Upper lobe of right lung (tissue), 1 donor: ENCODE data around the gene HSD17B3. TPM values are rescaled to one million over a fixed set of nuclear protein-coding genes. Genes with fewer than 3 reads are reported as not detected.

ENCODE experiments used
- ATAC-seq: fragments of 200-7000 bp; cut with Tn5 transposase; one replicate; pipeline ENCODE4 v1.9.1; 2020; ENCODE audit warnings: mild to moderate bottlenecking, moderate library complexity
- DNase-seq: peaks from one replicate; pipeline ENCODE4 v3.0.0-alpha.2; 2020
- H3K27ac ChIP-seq: fragments of 200-600 bp; one replicate; pipeline ENCODE4 v1.8.0; 2022
- H3K27me3 ChIP-seq: fragments of 200-600 bp; one replicate; pipeline ENCODE4 v1.8.0; 2022; ENCODE audit warnings: mild to moderate bottlenecking
- H3K36me3 ChIP-seq: fragments of 200-600 bp; one replicate; pipeline ENCODE4 v1.8.0; 2022
- H3K4me1 ChIP-seq: fragments of 200-600 bp; one replicate; pipeline ENCODE4 v1.8.0; 2022
- H3K4me3 ChIP-seq: fragments of 200-600 bp; one replicate; pipeline ENCODE4 v1.8.0; 2022; ENCODE audit warnings: mild to moderate bottlenecking
- H3K9me3 ChIP-seq: fragments of 200-600 bp; one replicate; pipeline ENCODE4 v1.8.0; 2022
- CTCF ChIP-seq: fragments of 200-600 bp; IDR thresholded peaks from one replicate; pipeline ENCODE4 v1.8.0; 2022; ENCODE audit warnings: antibody characterized with exemption
- intact Hi-C: fragments of 100-400 bp; cut with DNase I; formaldehyde crosslinking; loops from one replicate; pipeline ENCODE4 v1.11.0; 2022
- total RNA-seq: library from RNA; stranded (reverse); fragmentation: NEBNext Ultra II Directional; extraction: Animal tissue kit (Norgen Biotek cat#: 25700); gene quantifications from one replicate; pipeline ENCODE4 v1.2.1, GENCODE V29; 2021
- donor health status: DM: no; HTN: yes; CAD: no; lungs with severe emphysema.

Gene HSD17B3
- total RNA-seq, 1 donor from 2014 or later, result 0.81 TPM

DNA sequence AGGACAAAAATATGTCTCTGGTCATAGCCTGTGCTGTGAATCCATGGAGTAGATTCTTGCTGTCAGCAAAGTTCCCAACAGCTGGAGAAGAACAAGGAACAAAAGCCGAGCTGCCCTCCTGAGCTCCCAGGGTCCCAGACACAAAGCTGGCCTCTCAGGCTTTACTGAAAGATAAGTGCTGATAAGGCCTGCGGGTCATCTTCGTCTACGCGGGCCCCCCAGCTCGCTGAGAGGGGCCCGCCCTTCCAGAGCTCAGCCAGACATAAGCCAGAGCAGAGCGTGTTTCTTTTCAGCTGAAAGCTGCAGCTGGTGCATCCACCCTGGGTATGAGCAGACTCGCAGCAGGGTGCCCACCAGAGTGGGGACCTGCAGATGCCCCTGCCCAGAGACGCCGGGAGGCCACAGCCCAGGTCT is 84.7 kb downstream of the HSD17B3 start:
- no peak for TF ChIP-seq CTCF
- no peaks in the 10 kb centered on the region for H3K9me3 ChIP-seq
- no peak overlapping the region for H3K4me3 ChIP-seq
- H3K4me1 ChIP-seq, result peaks cover 21% of the 10 kb centered on the region
- ATAC-seq (no peak), DNase-seq (no peak)
- H3K27me3 ChIP-seq, result peaks cover 6% of the 10 kb centered on the region
- H3K36me3 ChIP-seq, result no peaks in the 10 kb centered on the region
- H3K27ac ChIP-seq, result peak overlapping the region; percentile 49
- intact Hi-C loops, result no loop called here

DNA sequence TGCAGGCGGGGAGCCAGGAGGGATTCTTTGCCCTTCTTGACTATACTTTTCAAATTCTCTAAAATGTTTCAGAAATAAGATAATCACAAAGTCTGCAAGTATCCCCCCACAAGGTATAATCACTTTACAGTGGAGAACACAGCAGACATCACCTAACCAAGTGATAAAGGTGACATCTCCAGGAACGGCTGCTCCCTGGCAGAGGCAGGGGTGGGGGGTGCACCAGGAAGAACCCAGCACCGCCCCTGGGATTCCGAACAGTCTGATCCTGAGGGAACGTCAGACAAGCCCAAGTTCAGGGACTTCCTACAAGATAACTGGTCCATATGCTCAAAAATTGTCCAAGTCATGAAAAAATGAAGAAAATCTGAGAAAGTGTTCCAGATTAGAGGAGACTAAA is 85.4 kb downstream of the HSD17B3 start:
- Histone ChIP-seq H3K27ac (no peak overlapping the region), H3K36me3 (no peaks in the 10 kb centered on the region), H3K4me3 (no peak overlapping the region), H3K27me3 (peaks cover 5% of the 10 kb centered on the region), H3K9me3 (no peaks in the 10 kb centered on the region), H3K4me1 (peaks cover 21% of the 10 kb centered on the region)
- intact Hi-C loops, result no loop called here
- no peak for DNase-seq
- no peak for ATAC-seq
- TF ChIP-seq CTCF, result no peak

DNA sequence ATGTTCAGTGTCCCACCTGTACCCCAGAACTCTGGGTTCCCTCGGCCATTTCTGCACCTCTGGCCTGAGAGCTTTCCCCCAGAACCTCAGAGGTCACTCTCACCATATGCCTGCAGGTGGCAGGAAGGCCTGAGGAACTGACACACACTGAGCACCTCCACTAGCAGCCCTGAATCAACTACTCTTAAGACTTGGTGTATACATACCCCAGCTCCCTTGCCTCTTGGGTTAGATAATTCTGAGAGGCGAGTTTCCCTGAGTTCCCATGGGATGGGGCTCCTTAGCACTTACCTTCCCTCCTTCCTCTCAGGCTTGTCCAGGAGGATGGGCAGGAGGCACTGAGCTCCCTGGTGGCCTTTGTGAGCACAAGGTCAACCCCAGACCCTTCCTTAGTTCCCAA is 86.1 kb downstream of the HSD17B3 start:
- Histone ChIP-seq H3K36me3 (no peaks in the 10 kb centered on the region), H3K9me3 (no peaks in the 10 kb centered on the region), H3K4me3 (no peak overlapping the region), H3K27me3 (peaks cover 4% of the 10 kb centered on the region), H3K4me1 (peaks cover 21% of the 10 kb centered on the region), H3K27ac (no peak overlapping the region)
- intact Hi-C loops, result no loop called here
- ATAC-seq (no peak), DNase-seq (no peak)
- TF ChIP-seq CTCF, result no peak

DNA sequence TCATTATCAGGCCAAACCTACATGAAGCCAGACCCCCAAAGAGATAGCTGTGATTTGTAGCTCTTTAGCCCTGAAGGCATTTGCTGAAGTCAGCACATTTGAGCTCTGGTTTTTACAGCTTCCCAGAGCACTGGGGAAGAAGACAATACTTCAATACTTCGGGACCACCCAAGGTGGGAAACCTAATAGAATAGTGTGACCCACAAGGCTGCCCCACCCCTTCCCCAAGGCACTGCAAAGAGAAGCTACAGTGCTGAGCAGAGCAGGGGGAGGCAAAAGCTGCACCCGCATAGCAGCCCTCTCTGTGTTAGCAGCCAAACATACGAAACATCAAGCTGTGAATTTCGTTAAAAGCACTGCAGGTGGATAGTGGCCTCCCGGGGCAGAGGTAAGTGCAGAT is 87.3 kb downstream of the HSD17B3 start:
- Histone ChIP-seq H3K9me3 (no peaks in the 10 kb centered on the region), H3K4me1 (peaks cover 21% of the 10 kb centered on the region), H3K36me3 (no peaks in the 10 kb centered on the region), H3K27me3 (no peaks in the 10 kb centered on the region), H3K27ac (no peak overlapping the region), H3K4me3 (no peak overlapping the region)
- intact Hi-C loops, result no loop called here
- ATAC-seq (no peak), DNase-seq (no peak)
- no peak for TF ChIP-seq CTCF

- TF ChIP-seq CTCF, result no peak
- DNase-seq, result no peak
- H3K36me3 ChIP-seq, result no peaks in the 10 kb centered on the region
- no peak overlapping the region for H3K4me3 ChIP-seq
- no peak overlapping the region for H3K27ac ChIP-seq
- intact Hi-C loops, result no loop called here
- ATAC-seq, result no peak
- H3K9me3 ChIP-seq, result no peaks in the 10 kb centered on the region
- no peaks in the 10 kb centered on the region for H3K27me3 ChIP-seq
- no peaks in the 10 kb centered on the region for H3K4me1 ChIP-seq
These were observed 92.3 kb downstream of the HSD17B3 start for GRCh38 chr9:96209407-96210271.
